WTC11 (cell line): Measurements from ENCODE around the gene ASTN2. TPM values are rescaled to one million over a fixed set of nuclear protein-coding genes. Genes with fewer than 3 reads are reported as not detected.
A peak's percentile ranks its signal among the peaks of the same experiment; 100 is the strongest.

Experiments
- ATAC-seq: fragments of 200-7000 bp; cut with Tn5 transposase; 2 replicates; pipeline ENCODE4 v1.10.0; 2021; ENCODE audit warnings: mild to moderate bottlenecking, moderate library complexity
- CTCF ChIA-PET: fragments of 300-600 bp; sonication (Branson Sonifier 250); formaldehyde crosslinking; loops from one replicate; lab custom pipeline; 2021; ENCODE audit warnings: antibody characterized with exemption; lab: Charles Lee
- POLR2A ChIA-PET: fragments of 350-600 bp; sonication (Branson Sonifier 250); formaldehyde crosslinking; loops from one replicate; lab custom pipeline; 2021; ENCODE audit warnings: antibody characterized with exemption; lab: Charles Lee
- DNase-seq: peaks from one replicate; pipeline ENCODE4 v3.0.0; 2021; ENCODE audit warnings: low spot score
- H3K27ac Mint-ChIP-seq: 2 replicates; pipeline ENCODE4 v1.8.0; 2021; ENCODE audit warnings: mixed read lengths
- H3K27me3 Mint-ChIP-seq: 2 replicates; pipeline ENCODE4 v1.8.0; 2021; ENCODE audit warnings: low read depth, mild to moderate bottlenecking, moderate library complexity, mixed read lengths
- H3K36me3 Mint-ChIP-seq: 2 replicates; pipeline ENCODE4 v1.8.0; 2021; ENCODE audit warnings: mixed read lengths
- H3K4me1 Mint-ChIP-seq: 2 replicates; pipeline ENCODE4 v1.8.0; 2022; ENCODE audit warnings: mixed read lengths
- H3K4me3 Mint-ChIP-seq: 2 replicates; pipeline ENCODE4 v1.8.0; 2021; ENCODE audit warnings: mild to moderate bottlenecking, moderate library complexity, mixed read lengths
- H3K9me3 Mint-ChIP-seq: 2 replicates; pipeline ENCODE4 v1.8.0; 2021; ENCODE audit warnings: mixed read lengths
- CBFB ChIP-seq: sonication (generic); formaldehyde crosslinking; IDR thresholded peaks from 2 replicates; pipeline ENCODE4 v1.8.1; 2022; ENCODE audit warnings: mild to moderate bottlenecking, low read depth, missing genetic modification reagents
- GABPB1 ChIP-seq: sonication (generic); formaldehyde crosslinking; IDR thresholded peaks from 2 replicates; pipeline ENCODE4 v1.8.1; 2023; ENCODE audit warnings: mild to moderate bottlenecking, missing genetic modification reagents
- GRHL2 ChIP-seq: fragments of 250-450 bp; sonication (Bioruptor Pico); IDR thresholded peaks from 2 replicates; pipeline ENCODE4 v1.8.0; 2022; ENCODE audit warnings: mild to moderate bottlenecking, moderate library complexity; ENCODE audit not compliant: insufficient replicate concordance, severe bottlenecking
- MXD4 ChIP-seq: fragments of 250-450 bp; sonication (Bioruptor Pico); IDR thresholded peaks from 2 replicates; pipeline ENCODE4 v1.8.0; 2021; ENCODE audit warnings: mild to moderate bottlenecking, moderate library complexity, borderline replicate concordance
- SMAD3 ChIP-seq: sonication (generic); formaldehyde crosslinking; IDR thresholded peaks from 2 replicates; pipeline ENCODE4 v1.8.0; 2022; ENCODE audit warnings: missing genetic modification reagents, mild to moderate bottlenecking, borderline replicate concordance
- ZBTB21 ChIP-seq: sonication (generic); formaldehyde crosslinking; IDR thresholded peaks from 2 replicates; pipeline ENCODE4 v1.8.1; 2023; ENCODE audit warnings: mild to moderate bottlenecking, missing genetic modification reagents, borderline replicate concordance
- ZNF138 ChIP-seq: sonication (generic); formaldehyde crosslinking; conservative IDR thresholded peaks from 2 replicates; pipeline ENCODE4 v1.8.1; 2022; ENCODE audit warnings: mild to moderate bottlenecking, moderate library complexity, missing genetic modification reagents
- ZNF219 ChIP-seq: sonication (generic); formaldehyde crosslinking; IDR thresholded peaks from 2 replicates; pipeline ENCODE4 v1.8.0; 2023; ENCODE audit warnings: missing genetic modification reagents, mild to moderate bottlenecking, borderline replicate concordance
- ZNF317 ChIP-seq: sonication (generic); formaldehyde crosslinking; IDR thresholded peaks from 2 replicates; pipeline ENCODE4 v1.8.1; 2023; ENCODE audit warnings: low read depth, mild to moderate bottlenecking, moderate library complexity, missing genetic modification reagents, borderline replicate concordance
- total RNA-seq: library from RNA; stranded (reverse); gene quantifications from 3 replicates; pipeline ENCODE4 v1.2.3, GENCODE V29; 2021
- TF ChIP-seq, protein P1 (sequence below): sonication (generic); formaldehyde crosslinking; IDR thresholded peaks from 2 replicates; pipeline ENCODE4 v1.8.1; 2022; ENCODE audit warnings: mild to moderate bottlenecking, moderate library complexity, missing genetic modification reagents
- TF ChIP-seq, protein P2 (sequence below): sonication (generic); formaldehyde crosslinking; IDR thresholded peaks from 2 replicates; pipeline ENCODE4 v1.8.0; 2022; ENCODE audit warnings: mild to moderate bottlenecking, missing genetic modification reagents
- TF ChIP-seq, protein P3 (sequence below): sonication (generic); formaldehyde crosslinking; IDR thresholded peaks from 2 replicates; pipeline ENCODE4 v1.8.1; 2023; ENCODE audit warnings: mild to moderate bottlenecking, missing genetic modification reagents, moderate library complexity
- TF ChIP-seq, protein P4 (sequence below): fragments of 200-600 bp; IDR thresholded peaks from 2 replicates; pipeline ENCODE4 v1.8.0; 2022; ENCODE audit warnings: antibody characterized with exemption

The ASTN2 gene
- total RNA-seq, 1 experiment from 2014 or later, result 16.2 TPM

DNA sequence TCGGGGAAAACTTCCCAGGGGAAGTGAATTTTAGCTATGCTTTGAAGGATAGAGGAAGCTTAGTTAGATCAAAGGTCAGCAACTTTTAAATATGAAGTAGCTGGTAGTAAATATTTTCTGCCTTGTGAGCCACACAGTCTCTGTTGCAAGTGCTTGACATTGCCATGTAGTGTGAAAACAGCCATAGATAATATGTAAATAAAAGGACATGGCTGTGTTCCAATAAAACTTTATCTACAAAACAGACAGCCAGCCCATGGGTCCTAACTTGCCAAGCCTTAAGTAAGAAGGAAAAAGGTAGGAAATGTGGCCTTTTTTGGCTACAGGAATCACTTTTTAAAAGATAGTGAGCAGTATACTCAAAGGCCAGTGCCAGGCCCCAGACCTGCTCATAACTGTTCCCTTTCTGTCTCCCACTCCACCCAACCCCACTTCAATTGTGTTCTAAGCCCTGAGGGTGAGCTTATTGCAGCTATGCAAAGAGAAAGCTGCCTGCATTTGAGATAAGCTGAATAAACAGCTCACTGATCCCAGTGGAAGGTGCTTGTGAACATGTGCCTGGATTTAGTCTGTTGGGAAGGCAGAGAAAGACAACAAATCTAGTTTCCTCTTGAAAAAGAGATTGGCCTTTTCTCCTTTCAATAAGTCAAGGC, 840.7 kb downstream of the ASTN2 start:
- no peak overlapping the region for H3K4me3 Mint-ChIP-seq
- ATAC-seq (no peak), DNase-seq (no peak)
- H3K27ac Mint-ChIP-seq, result no peak overlapping the region
- ChIA-PET POLR2A (no interaction called here), CTCF (interaction anchor here (1.5 kb wide), 1 partner anchor 15 kb away, joined by 5 read pairs; no protein-coding TSS in a partner anchor)
- peaks cover 6% of the 10 kb centered on the region; the same call in 1 of the 2 replicates for H3K4me1 Mint-ChIP-seq
- H3K36me3 Mint-ChIP-seq, result no peaks in the 10 kb centered on the region
- no peaks in the 10 kb centered on the region for H3K9me3 Mint-ChIP-seq
- no peaks in the 10 kb centered on the region for H3K27me3 Mint-ChIP-seq
- TF ChIP-seq, protein P1, sequence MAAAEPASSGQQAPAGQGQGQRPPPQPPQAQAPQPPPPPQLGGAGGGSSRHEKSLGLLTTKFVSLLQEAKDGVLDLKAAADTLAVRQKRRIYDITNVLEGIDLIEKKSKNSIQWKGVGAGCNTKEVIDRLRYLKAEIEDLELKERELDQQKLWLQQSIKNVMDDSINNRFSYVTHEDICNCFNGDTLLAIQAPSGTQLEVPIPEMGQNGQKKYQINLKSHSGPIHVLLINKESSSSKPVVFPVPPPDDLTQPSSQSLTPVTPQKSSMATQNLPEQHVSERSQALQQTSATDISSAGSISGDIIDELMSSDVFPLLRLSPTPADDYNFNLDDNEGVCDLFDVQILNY (CRISPR knock-in tag), result no peak
- no peak for TF ChIP-seq ZNF138 (CRISPR knock-in tag)
- no peak for TF ChIP-seq ZNF219 (CRISPR knock-in tag)

DNA sequence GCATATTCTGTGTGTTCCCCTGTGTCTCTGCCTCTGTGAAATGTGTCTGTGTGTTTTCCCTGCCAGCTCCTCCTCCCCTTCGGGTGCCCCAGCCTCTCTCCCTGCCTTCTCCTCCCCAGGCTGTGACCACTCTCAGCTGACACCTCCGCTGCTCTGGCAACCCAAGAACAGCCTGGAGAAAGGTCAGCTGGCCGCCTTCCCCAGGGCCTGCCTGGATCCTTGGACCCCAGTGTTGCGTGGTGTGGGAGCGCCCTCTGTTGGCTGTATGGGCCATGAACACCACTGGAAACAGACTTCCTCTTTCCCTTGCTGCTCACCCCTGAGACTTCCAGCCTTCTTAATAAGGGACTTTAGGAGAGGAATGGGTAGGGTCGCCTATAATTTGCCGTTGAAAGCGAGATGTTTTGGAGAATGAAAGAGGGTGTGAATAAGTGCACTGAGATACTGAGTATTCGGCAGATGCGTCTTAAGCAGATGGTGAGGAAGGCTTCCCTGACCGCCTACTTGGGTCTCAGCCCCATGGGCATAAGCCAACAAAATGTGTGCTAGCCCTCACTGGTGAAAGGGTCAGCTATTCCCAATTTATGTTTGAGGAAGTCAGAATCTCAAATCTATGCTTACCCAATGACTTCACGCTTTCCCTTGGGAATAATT, 842.6 kb downstream of the ASTN2 start:
- H3K4me3 Mint-ChIP-seq, result no peak overlapping the region
- H3K27ac Mint-ChIP-seq, result no peak overlapping the region
- TF ChIP-seq, protein P2, sequence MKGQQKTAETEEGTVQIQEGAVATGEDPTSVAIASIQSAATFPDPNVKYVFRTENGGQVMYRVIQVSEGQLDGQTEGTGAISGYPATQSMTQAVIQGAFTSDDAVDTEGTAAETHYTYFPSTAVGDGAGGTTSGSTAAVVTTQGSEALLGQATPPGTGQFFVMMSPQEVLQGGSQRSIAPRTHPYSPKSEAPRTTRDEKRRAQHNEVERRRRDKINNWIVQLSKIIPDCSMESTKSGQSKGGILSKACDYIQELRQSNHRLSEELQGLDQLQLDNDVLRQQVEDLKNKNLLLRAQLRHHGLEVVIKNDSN (CRISPR knock-in tag), result 0 out of 2 replicates have a peak, but pooled peaks have one; percentile 28
- TF ChIP-seq, protein P3, sequence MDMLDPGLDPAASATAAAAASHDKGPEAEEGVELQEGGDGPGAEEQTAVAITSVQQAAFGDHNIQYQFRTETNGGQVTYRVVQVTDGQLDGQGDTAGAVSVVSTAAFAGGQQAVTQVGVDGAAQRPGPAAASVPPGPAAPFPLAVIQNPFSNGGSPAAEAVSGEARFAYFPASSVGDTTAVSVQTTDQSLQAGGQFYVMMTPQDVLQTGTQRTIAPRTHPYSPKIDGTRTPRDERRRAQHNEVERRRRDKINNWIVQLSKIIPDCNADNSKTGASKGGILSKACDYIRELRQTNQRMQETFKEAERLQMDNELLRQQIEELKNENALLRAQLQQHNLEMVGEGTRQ (CRISPR knock-in tag), result 0 out of 2 replicates have a peak, but pooled peaks have one; percentile 33
- TF ChIP-seq MXD4 (no peak), SMAD3 (CRISPR knock-in tag) (no peak)
- TF ChIP-seq, protein P4, sequence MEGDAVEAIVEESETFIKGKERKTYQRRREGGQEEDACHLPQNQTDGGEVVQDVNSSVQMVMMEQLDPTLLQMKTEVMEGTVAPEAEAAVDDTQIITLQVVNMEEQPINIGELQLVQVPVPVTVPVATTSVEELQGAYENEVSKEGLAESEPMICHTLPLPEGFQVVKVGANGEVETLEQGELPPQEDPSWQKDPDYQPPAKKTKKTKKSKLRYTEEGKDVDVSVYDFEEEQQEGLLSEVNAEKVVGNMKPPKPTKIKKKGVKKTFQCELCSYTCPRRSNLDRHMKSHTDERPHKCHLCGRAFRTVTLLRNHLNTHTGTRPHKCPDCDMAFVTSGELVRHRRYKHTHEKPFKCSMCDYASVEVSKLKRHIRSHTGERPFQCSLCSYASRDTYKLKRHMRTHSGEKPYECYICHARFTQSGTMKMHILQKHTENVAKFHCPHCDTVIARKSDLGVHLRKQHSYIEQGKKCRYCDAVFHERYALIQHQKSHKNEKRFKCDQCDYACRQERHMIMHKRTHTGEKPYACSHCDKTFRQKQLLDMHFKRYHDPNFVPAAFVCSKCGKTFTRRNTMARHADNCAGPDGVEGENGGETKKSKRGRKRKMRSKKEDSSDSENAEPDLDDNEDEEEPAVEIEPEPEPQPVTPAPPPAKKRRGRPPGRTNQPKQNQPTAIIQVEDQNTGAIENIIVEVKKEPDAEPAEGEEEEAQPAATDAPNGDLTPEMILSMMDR, result peak; percentile 88
- TF ChIP-seq, all 79 proteins: peak for 3
- DNase-seq (peak; percentile 86), ATAC-seq (peak; percentile 97)
- Mint-ChIP-seq H3K9me3 (no peaks in the 10 kb centered on the region), H3K4me1 (peaks cover 13% of the 10 kb centered on the region; the same call in 1 of the 2 replicates), H3K27me3 (no peaks in the 10 kb centered on the region), H3K36me3 (no peaks in the 10 kb centered on the region)
- ChIA-PET POLR2A (no interaction called here), CTCF (interaction anchor here (0.6 to 2.1 kb wide), 21 partner anchors 9 to 976 kb away, joined by 3 to 22 read pairs (median 3); partner anchors contain the start of gene PAPPA)

DNA sequence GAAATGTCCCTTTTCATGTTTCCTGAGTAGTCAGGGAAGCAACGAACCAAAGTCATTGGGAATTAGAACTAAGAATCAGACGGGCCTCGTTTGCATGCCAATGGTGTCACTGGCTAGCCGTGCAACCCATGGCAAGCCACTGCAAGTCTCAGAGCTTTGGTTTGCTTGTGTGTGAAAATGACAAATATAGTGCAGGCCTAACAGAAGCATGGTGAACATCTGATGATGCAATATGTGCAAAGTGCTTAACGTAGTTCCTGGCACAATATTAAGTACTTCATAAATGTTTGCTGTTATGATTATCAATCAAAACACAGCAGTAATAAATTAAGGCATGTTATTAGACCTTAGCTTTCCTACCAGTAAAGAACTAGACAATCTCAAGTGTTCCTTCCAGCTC, 845.7 kb downstream of the ASTN2 start:
- Mint-ChIP-seq H3K9me3 (no peaks in the 10 kb centered on the region), H3K4me1 (peaks cover 16% of the 10 kb centered on the region), H3K36me3 (no peaks in the 10 kb centered on the region), H3K27me3 (no peaks in the 10 kb centered on the region), H3K4me3 (no peak overlapping the region), H3K27ac (no peak overlapping the region)
- POLR2A ChIA-PET, result no interaction called here
- no peak for TF ChIP-seq GRHL2 (CRISPR knock-in tag)
- TF ChIP-seq ZNF317, result no peak
- TF ChIP-seq ZBTB21 (CRISPR knock-in tag), result no peak
- TF ChIP-seq GABPB1 (CRISPR knock-in tag), result peak; percentile 72
- TF ChIP-seq CBFB (CRISPR knock-in tag), result no peak
- ATAC-seq, result 0 out of 2 replicates have a peak, but pooled peaks have one; percentile 8
- CTCF ChIA-PET, result interaction anchor here (0.6 to 2.0 kb wide), 4 partner anchors 20 to 417 kb away, joined by 3 to 6 read pairs (median 4); no protein-coding TSS in a partner anchor
- DNase-seq, result no peak
